ENCODE data around the gene TNIP2. TPM values are rescaled to one million over a fixed set of nuclear protein-coding genes. Genes with fewer than 3 reads are reported as not detected.

Gene TNIP2
- total RNA-seq, 2 experiments from 2014 or later, result 56.1 to 58.4 TPM

DNA sequence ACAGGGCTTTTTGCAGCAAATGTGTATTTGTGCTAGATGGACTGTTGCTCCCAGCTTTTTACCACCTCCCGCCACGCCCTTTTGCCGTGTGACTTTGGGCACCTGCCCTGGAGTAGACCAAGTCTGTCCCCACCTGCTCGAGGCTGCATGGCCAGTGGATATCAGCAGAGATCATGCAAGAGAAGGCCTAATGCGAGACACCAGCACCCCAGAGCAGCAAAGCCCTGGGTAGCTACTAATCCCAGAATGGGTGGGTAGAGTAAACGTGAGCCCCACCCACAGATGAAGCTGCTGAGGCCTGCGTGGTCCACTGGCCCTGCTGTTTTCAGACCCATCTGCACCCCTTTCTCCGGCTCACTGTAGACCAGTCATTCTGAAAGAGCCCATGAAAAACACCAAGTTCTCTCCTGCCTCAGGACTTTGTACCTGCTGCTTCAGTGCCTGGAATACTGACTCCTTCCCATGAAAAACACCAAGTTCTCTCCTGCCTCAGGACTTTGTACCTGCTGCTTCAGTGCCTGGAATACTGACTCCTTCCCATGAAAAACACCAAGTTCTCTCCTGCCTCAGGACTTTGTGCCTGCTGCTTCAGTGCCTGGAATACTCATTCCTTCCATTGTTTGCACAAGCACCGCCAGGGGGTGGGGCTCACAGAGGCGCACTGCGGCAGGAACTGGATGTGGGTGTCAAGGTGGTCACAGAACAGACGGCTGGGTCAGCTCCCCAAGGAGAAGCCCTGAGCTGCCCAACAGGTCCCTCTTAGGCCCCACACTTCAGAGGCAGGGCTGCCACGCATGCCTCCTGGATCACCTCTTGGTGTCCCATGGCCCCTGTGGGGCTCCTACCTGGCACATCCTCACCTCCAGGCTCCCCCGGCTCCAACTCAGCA is 5.1 kb upstream of the TNIP2 start:
- no peak overlapping the region for H3K27ac Mint-ChIP-seq
- H3K36me3 Mint-ChIP-seq (ENCODE audit: low read depth), result no peaks in the 10 kb centered on the region
- peak; percentile 46 for DNase-seq
- H3K9me3 Mint-ChIP-seq, result no peaks in the 10 kb centered on the region
- POLR2A ChIA-PET, result interaction anchor here (1.1 to 2.3 kb wide), 3 partner anchors 51 to 203 kb away, joined by 3 to 9 read pairs (median 6); partner anchors contain the start of gene GRK4
- H3K27me3 Mint-ChIP-seq, result no peaks in the 10 kb centered on the region
- H3K4me1 Mint-ChIP-seq, result peaks cover 25% of the 10 kb centered on the region
- CTCF ChIA-PET, result interaction anchor here (1.2 to 3.8 kb wide), 5 partner anchors 9 to 193 kb away, joined by 3 to 22 read pairs (median 3); no protein-coding TSS in a partner anchor
- H3K4me3 Mint-ChIP-seq, result no peak overlapping the region

DNA sequence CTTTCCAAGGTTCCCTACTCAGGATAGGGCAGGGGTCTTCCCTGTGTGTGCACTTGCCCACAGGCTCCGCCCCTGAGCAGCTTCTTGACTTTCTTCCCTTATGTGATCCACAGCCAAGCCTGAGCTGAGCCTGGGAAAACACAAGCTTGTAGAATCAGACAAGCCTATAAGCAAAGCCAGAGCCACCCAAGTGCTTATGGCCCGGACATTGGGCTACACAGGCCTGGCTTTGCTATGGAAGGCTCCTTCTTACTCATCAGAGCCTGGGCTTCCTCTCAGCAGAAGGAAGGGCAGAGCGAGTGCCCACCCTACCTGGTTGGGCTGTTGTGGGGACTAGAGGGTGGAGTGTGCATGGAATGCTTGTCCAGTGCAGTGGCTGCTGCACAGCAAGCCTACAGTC is 1.3 kb upstream of the TNIP2 start:
- ChIA-PET POLR2A (interaction anchor here (3.7 kb wide), 1 partner anchor 178 kb away, joined by 30 read pairs; no protein-coding TSS in a partner anchor), CTCF (interaction anchor here (1.5 kb wide), 1 partner anchor 198 kb away, joined by 3 read pairs; no protein-coding TSS in a partner anchor)
- Mint-ChIP-seq H3K27ac (no peak overlapping the region), H3K27me3 (no peaks in the 10 kb centered on the region), H3K4me1 (peaks cover 39% of the 10 kb centered on the region), H3K4me3 (peak overlapping the region; percentile 53), H3K9me3 (no peaks in the 10 kb centered on the region), H3K36me3 (ENCODE audit: low read depth) (peaks cover 15% of the 10 kb centered on the region)
- DNase-seq, result no peak

DNA sequence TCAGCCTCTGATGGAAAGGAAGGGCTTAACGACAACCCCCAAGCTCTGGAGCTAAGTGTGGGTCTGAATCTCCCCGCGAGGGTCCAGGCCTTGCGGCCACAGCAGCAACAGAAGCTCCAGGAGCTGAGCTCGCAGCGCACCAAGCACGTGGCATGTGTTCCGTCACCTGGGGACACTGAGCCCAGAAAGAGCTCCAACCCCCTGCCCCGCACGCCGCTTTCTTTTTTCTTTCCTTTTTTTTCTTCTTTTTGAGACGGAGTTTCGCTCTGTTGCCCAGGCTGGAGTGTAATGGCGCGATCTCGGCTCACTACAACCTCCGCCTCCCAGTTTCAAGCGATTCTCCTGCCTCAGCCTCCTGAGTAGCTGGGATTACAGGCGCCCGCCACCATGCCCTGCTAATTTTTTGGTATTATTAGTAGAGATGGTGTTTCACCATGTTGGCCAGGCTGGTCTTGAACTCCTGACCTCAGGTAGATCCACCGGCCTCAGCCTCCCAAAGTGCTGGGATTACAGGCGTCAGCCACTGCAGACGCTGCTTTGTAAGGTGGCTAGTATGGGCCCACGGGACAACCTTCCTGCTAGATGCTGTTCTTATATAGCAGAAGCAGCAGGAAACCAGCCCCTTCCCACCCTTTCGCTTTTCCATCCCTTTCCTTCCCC is 685 bp upstream of the TNIP2 start:
- POLR2A ChIA-PET, result interaction anchor here (1.2 to 3.7 kb wide), 9 partner anchors 11 to 537 kb away, joined by 3 to 33 read pairs (median 6); partner anchors contain the start of genes GRK4 and NOP14
- H3K9me3 Mint-ChIP-seq, result no peaks in the 10 kb centered on the region
- H3K27ac Mint-ChIP-seq, result peak overlapping the region; percentile 58

DNA sequence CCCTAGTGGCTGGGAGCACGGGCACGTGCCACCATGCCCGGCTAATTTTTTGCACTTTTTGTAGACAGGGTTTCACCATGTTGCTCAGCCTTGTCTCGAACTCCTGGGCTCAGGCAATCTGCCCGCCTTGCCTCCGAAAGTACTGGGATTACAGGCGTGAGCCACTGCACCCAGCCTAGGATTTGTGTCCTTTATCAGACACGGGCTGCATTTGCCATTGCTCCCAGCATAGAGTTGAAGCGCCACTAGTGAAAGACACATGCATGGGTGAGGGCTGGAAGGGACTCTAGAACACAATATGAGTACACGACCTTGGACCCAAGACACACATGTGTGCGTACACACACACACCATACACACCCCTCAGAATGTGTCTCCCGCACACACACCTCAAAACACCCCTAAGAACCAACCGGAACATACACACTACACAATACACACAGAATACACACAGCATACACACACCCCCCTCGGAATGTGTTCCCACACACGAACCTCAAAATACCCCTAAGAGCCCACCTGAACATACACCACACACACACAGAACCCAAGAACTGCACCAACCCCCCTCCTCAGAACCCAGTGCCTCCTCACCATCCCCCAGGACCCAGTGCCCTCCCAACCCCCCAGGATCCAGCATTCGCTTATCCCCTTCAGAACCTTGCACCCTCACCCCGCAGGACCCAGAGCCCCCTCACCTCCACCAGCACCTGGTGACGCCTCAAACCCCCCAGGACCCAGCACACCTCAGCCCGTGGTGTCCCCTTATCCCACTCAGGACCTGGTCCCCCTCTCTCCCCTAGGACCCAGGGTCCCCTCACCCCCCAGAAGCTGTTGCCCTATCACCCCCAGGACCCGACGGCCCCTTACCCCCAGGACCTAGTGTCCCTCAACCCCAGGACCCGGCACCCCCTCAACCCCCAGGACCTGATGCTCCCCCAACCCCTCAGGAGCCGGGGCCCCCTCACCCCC is 1.0 kb downstream of the TNIP2 start:
- no peak for DNase-seq
- peaks cover 21% of the 10 kb centered on the region for H3K36me3 Mint-ChIP-seq (ENCODE audit: low read depth)
- H3K9me3 Mint-ChIP-seq, result no peaks in the 10 kb centered on the region
- ChIA-PET POLR2A (interaction anchor here (0.6 to 3.7 kb wide), 14 partner anchors 9 to 342 kb away, joined by 3 to 33 read pairs (median 4); partner anchors contain the start of genes GRK4, NOP14 and RNF4), CTCF (interaction anchor here (0.9 to 1.2 kb wide), 2 partner anchors 177 to 199 kb away, joined by 3 to 4 read pairs; no protein-coding TSS in a partner anchor)
- H3K27ac Mint-ChIP-seq, result peak overlapping the region; percentile 72
- H3K4me3 Mint-ChIP-seq, result peak overlapping the region; percentile 79
- H3K4me1 Mint-ChIP-seq, result peaks cover 34% of the 10 kb centered on the region
- H3K27me3 Mint-ChIP-seq, result no peaks in the 10 kb centered on the region

More for the DNA sequence above, 685 bp upstream of the TNIP2 start:
- CTCF ChIA-PET, result interaction anchor here (0.6 to 1.5 kb wide), 2 partner anchors 199 to 203 kb away, joined by 3 to 5 read pairs; no protein-coding TSS in a partner anchor
- no peak for DNase-seq
- peaks cover 17% of the 10 kb centered on the region for H3K36me3 Mint-ChIP-seq (ENCODE audit: low read depth)
- peak overlapping the region; percentile 63 for H3K4me3 Mint-ChIP-seq
- peaks cover 36% of the 10 kb centered on the region for H3K4me1 Mint-ChIP-seq
- H3K27me3 Mint-ChIP-seq, result no peaks in the 10 kb centered on the region

DNA sequence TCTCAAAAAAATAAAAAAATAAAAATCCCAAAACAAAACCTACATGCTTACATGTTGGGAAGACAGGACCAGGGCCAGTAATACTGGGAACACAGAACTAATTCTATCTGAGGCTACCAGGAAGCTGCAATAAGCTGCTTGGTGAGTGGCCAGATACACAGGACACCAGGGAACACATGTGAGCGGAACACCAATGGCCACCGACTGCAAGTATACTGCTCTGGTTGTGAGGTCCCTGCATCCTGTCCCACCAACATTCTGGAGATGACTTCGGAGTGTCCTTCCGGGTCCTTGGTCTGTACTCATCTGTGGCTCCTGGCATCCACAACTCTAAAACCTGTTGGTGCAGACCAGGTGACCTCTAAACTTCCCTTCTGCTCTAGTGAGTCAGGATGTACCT is 2.7 kb downstream of the TNIP2 start:
- H3K36me3 Mint-ChIP-seq (ENCODE audit: low read depth), result peaks cover 21% of the 10 kb centered on the region
- H3K4me3 Mint-ChIP-seq, result no peak overlapping the region
- no peak overlapping the region for H3K27ac Mint-ChIP-seq
- peaks cover 37% of the 10 kb centered on the region for H3K4me1 Mint-ChIP-seq
- DNase-seq, result no peak
- H3K9me3 Mint-ChIP-seq, result no peaks in the 10 kb centered on the region
- no peaks in the 10 kb centered on the region for H3K27me3 Mint-ChIP-seq
- CTCF ChIA-PET, result no interaction called here
- POLR2A ChIA-PET, result no interaction called here

DNA sequence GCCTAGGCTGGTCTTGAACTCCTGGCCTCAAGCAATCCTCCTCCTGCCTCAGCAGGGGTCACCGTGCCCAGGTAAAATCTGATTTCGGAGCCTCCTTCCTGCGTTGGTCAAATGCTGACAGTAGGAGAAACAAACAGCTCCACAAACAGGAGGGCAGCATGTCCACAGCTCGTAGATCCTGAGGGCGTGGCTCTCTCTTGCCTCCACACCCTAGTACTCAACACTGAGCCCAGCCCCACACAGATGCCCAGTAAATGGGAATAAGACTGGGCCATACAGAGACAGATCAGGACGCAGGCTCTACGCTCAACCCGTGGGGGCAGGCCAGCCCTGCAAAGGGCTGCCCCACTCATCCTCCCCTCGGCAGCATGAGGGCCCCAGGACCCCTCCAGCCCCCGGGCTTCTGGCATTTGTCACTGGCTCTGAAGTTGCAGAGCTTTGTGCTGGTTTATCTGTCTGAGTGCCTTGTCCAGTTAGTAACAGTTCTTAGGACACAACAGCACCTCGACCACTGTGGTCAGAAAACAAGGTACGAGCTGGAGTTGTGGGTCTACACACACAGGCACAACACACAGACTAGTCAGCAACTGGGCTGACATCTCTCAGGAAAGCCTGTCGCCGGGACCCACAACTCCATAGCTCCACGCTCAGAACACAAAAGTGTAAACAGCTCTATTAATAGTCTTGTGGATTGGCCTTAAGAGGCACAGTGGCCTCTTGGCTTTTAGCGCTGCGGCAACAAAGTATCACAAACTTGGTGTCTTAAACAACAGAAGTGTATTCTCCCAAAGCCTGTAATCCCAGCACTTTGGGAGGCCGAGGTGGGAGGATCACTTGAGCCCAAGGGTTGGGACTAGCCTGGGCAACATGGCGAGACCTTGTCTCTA is 5.2 kb downstream of the TNIP2 start:
- Mint-ChIP-seq H3K4me1 (peaks cover 48% of the 10 kb centered on the region), H3K27me3 (no peaks in the 10 kb centered on the region), H3K4me3 (no peak overlapping the region), H3K27ac (no peak overlapping the region), H3K36me3 (ENCODE audit: low read depth) (peaks cover 42% of the 10 kb centered on the region), H3K9me3 (no peaks in the 10 kb centered on the region)
- ChIA-PET POLR2A (interaction anchor here (1.2 kb wide), 1 partner anchor 185 kb away, joined by 4 read pairs; no protein-coding TSS in a partner anchor), CTCF (no interaction called here)
- no peak for DNase-seq

DNA sequence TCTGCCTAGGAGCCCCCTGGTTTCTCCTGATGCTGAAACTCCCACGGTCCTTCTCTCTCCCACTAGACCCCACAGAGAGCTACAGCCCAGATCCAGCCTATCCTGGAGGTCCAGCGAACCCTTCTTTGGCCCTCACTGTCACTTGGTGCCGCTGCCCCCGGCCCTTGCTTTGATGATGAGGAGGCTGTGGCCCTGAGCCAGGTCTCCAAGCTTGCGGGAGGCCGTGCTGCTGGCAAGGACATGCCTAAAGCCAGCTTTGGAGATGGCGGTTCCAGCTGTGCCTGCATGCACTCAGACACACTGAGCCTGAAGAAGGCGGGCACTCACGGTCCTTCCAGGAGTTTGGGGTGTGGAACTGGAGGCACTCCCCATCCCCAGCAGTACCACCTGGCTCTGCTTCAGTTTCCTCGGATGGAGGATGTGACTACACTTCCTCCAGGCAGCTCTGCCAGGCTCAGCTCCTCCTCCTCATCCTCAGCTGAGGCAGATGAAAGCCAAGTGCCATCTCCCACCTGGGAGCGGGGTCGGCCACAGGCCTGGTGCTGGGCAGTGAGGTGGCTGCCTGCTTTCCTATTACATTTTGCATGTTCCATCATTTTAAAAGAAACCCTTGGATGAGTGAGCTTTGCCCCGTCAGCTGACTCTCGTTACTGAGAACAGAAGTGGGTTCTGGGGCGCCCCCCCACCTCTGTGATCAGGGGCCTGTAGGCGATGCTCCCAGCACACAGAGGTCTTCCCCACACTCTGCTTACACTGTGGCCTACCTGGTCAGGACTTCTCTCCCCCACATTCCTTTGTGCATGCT is 9.0 kb downstream of the TNIP2 start:
- peak; percentile 33 for DNase-seq

DNA sequence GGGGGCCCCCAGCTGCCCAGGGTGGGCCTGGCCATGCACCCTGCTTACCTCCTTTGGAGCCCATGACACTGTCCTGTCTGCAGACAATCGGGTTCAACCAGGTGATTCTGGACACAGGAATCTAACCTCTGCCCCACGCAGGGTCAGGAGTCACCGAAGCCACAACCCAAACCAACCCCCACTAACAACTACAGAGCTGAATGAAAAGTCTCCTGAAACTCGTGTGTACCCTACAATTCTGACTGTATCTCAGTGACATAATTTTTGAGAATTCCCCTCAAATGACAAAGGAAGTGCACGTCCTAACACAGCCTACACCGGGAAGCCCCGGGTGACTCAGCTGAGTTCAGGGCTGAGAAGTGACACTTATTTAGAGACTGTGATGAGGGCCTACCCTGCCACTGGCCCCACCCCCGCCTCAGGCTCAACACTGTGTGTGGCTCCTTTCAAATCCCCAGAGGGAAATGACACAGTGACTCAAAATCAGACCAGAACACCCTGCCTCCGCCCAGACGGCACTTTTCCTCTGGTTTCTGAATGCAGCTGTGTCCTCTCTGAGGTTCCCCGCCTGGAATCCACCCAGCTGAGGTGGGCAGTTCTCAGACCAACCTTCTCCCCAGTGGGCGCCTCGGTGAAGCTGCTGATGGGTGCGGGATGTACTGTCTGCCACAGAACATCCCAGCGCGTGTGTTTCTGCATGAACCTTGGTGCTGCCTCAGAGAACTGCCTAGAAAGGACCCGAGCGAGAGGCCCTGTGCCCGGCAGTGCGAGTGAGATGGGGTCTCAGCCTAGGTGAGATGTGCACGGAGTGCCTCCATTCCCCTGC is 9.9 kb downstream of the TNIP2 start:
- ChIA-PET POLR2A (interaction anchor here (0.7 to 3.7 kb wide), 13 partner anchors 8 to 484 kb away, joined by 3 to 33 read pairs (median 4); partner anchors contain the start of genes MXD4 and TNIP2), CTCF (interaction anchor here (0.8 to 1.5 kb wide), 3 partner anchors 15 to 39 kb away, joined by 3 to 4 read pairs (median 3); no protein-coding TSS in a partner anchor)
- no peaks in the 10 kb centered on the region for H3K27me3 Mint-ChIP-seq

More for the DNA sequence above, 9.0 kb downstream of the TNIP2 start:
- H3K27ac Mint-ChIP-seq, result peak overlapping the region; percentile 96
- H3K36me3 Mint-ChIP-seq (ENCODE audit: low read depth), result peaks cover 58% of the 10 kb centered on the region
- POLR2A ChIA-PET, result interaction anchor here (0.7 to 3.7 kb wide), 10 partner anchors 9 to 485 kb away, joined by 3 to 33 read pairs (median 4); partner anchors contain the start of genes MXD4 and TNIP2
- no peaks in the 10 kb centered on the region for H3K9me3 Mint-ChIP-seq
- peaks cover 54% of the 10 kb centered on the region for H3K4me1 Mint-ChIP-seq
- no peaks in the 10 kb centered on the region for H3K27me3 Mint-ChIP-seq
- H3K4me3 Mint-ChIP-seq, result peak overlapping the region; percentile 68
- CTCF ChIA-PET, result interaction anchor here (1.5 kb wide), 1 partner anchor 14 kb away, joined by 3 read pairs; no protein-coding TSS in a partner anchor

DNA sequence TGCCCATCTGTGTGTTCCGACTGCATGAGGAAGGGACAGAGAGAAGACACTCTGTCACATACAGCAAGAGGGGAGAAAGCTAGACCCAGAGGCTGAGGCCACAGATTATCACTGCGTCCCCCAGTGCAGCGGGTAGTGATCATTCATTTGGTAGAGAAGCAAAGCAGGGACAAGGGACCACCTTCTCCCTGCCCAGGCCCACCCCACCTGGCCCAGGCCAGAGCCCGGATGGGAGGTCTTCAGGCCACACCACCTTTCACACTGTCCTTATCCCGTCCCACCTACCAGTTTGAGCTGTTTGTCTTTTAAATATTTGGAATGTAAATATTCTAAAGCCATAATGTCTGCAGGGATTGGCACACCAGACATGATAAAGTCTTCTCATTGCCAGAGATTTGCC is 10.6 kb downstream of the TNIP2 start:
- Mint-ChIP-seq H3K36me3 (ENCODE audit: low read depth) (peaks cover 67% of the 10 kb centered on the region), H3K27me3 (no peaks in the 10 kb centered on the region), H3K4me3 (peak overlapping the region; percentile 68), H3K4me1 (peaks cover 51% of the 10 kb centered on the region), H3K9me3 (no peaks in the 10 kb centered on the region), H3K27ac (peak overlapping the region; percentile 96)
- DNase-seq, result no peak
- CTCF ChIA-PET, result interaction anchor here (0.6 to 1.0 kb wide), 2 partner anchors 21 to 40 kb away, joined by 4 to 5 read pairs; no protein-coding TSS in a partner anchor
- POLR2A ChIA-PET, result interaction anchor here (0.8 to 3.7 kb wide), 11 partner anchors 11 to 483 kb away, joined by 3 to 33 read pairs (median 4); partner anchors contain the start of genes MXD4 and TNIP2

More for the DNA sequence above, 9.9 kb downstream of the TNIP2 start:
- peaks cover 62% of the 10 kb centered on the region for H3K36me3 Mint-ChIP-seq (ENCODE audit: low read depth)
- peak overlapping the region; percentile 96 for H3K27ac Mint-ChIP-seq
- H3K4me1 Mint-ChIP-seq, result peaks cover 54% of the 10 kb centered on the region
- no peaks in the 10 kb centered on the region for H3K9me3 Mint-ChIP-seq
- H3K4me3 Mint-ChIP-seq, result peak overlapping the region; percentile 68
- peak; percentile 92 for DNase-seq

Data from activated CD4-positive, alpha-beta memory T cell treated with anti-CD3 and anti-CD28 coated beads, Interleukin-2, amount 10 ng/mL, durations not matched to agents 7 days and 5 days (primary cell).